MCF 10A (cell line): ENCODE measurements around the gene GATB. TPM values are rescaled to one million over a fixed set of nuclear protein-coding genes. Genes with fewer than 3 reads are reported as not detected.
A peak's percentile ranks its signal among the peaks of the same experiment; 100 is the strongest.

ENCODE experiments used
- BruUV-seq: library from RNA; stranded (reverse); fragments of 400-500 nt; replicated peaks from 2 replicates; lab custom pipeline; 2021; lab: Mats Ljungman, UMichigan
- CTCF ChIA-PET: fragments of 300-600 bp; sonication (Branson Sonifier 250); formaldehyde crosslinking; extraction: SDS; loops from one replicate; lab custom pipeline; 2021; ENCODE audit warnings: antibody characterized with exemption, inconsistent platforms; lab: Yijun Ruan, JAX
- POLR2A ChIA-PET: fragments of 300-600, 350-650 bp; sonication (Branson Sonifier 250); formaldehyde crosslinking; extraction: SDS; loops from one replicate; lab custom pipeline; 2020; ENCODE audit warnings: antibody characterized with exemption, inconsistent platforms; lab: Yijun Ruan, JAX
- DNase-seq: peaks from one replicate; pipeline ENCODE4 v3.0.0-alpha.2; 2018; ENCODE audit not compliant: unreplicated experiment
- H3K27ac Mint-ChIP-seq: one replicate; pipeline ENCODE4 v1.8.0; 2022; ENCODE audit warnings: mild to moderate bottlenecking, low read depth, mixed read lengths; ENCODE audit not compliant: unreplicated experiment
- H3K27me3 Mint-ChIP-seq: one replicate; pipeline ENCODE4 v1.8.0; 2022; ENCODE audit warnings: mixed read lengths; ENCODE audit not compliant: insufficient read depth, unreplicated experiment
- H3K36me3 Mint-ChIP-seq: one replicate; pipeline ENCODE4 v1.8.0; 2022; ENCODE audit warnings: mild to moderate bottlenecking, moderate library complexity, mixed read lengths; ENCODE audit not compliant: insufficient read depth, unreplicated experiment
- H3K4me1 Mint-ChIP-seq: one replicate; pipeline ENCODE4 v1.8.0; 2022; ENCODE audit warnings: mixed read lengths; ENCODE audit not compliant: insufficient read depth, unreplicated experiment
- H3K4me3 Mint-ChIP-seq: one replicate; pipeline ENCODE4 v1.8.0; 2022; ENCODE audit warnings: mild to moderate bottlenecking, moderate library complexity, mixed read lengths; ENCODE audit not compliant: unreplicated experiment
- H3K9me3 Mint-ChIP-seq: one replicate; pipeline ENCODE4 v1.8.0; 2022; ENCODE audit warnings: mixed read lengths; ENCODE audit not compliant: unreplicated experiment
- intact Hi-C: fragments of 100-400 bp; cut with micrococcal nuclease; formaldehyde crosslinking; loops from 2 replicates; pipeline ENCODE4 v1.14.1; 2022
- total RNA-seq: library from RNA; stranded (reverse); gene quantifications from 2 replicates; pipeline ENCODE4 v1.2.3, GENCODE V29; 2022
- TF ChIP-seq, protein P1 (sequence below): fragments of 200-600 bp; IDR thresholded peaks from one replicate; pipeline ENCODE4 v1.8.0; 2022; ENCODE audit warnings: antibody characterized with exemption, mild to moderate bottlenecking; ENCODE audit not compliant: unreplicated experiment

The GATB gene
- total RNA-seq, 1 experiment from 2014 or later: 17.8 TPM

DNA sequence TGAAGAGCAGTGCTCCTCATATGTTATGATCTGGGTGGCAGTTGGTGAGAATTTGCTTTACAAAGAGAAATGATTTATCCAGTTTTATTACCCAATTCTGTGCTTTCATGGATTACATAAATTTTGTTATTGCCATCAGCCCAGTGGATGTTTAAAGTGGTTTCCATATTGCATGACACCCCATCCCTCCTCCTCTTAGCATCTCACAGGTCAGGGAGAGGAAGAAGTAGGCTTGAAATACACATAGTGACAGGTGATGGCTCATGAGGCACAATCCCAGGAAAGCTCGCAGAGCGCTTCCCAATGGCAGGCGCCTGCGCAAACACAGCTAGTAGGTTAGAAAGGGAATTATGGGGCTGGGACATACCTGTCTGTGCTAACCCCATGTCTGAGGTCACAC is 47.7 kb upstream of the GATB start:
- H3K4me3 Mint-ChIP-seq: no peak overlapping the region
- no peak overlapping the region for H3K27ac Mint-ChIP-seq
- H3K9me3 Mint-ChIP-seq: no peaks in the 10 kb centered on the region
- TF ChIP-seq, protein P1, sequence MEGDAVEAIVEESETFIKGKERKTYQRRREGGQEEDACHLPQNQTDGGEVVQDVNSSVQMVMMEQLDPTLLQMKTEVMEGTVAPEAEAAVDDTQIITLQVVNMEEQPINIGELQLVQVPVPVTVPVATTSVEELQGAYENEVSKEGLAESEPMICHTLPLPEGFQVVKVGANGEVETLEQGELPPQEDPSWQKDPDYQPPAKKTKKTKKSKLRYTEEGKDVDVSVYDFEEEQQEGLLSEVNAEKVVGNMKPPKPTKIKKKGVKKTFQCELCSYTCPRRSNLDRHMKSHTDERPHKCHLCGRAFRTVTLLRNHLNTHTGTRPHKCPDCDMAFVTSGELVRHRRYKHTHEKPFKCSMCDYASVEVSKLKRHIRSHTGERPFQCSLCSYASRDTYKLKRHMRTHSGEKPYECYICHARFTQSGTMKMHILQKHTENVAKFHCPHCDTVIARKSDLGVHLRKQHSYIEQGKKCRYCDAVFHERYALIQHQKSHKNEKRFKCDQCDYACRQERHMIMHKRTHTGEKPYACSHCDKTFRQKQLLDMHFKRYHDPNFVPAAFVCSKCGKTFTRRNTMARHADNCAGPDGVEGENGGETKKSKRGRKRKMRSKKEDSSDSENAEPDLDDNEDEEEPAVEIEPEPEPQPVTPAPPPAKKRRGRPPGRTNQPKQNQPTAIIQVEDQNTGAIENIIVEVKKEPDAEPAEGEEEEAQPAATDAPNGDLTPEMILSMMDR: no peak
- BruUV-seq: no TSS peak
- no peaks in the 10 kb centered on the region for H3K27me3 Mint-ChIP-seq
- peaks cover 6% of the 10 kb centered on the region for H3K4me1 Mint-ChIP-seq
- intact Hi-C loops: no loop called here
- POLR2A ChIA-PET: no interaction called here
- DNase-seq: no peak
- peaks cover 5% of the 10 kb centered on the region for H3K36me3 Mint-ChIP-seq
- CTCF ChIA-PET: no interaction called here

DNA sequence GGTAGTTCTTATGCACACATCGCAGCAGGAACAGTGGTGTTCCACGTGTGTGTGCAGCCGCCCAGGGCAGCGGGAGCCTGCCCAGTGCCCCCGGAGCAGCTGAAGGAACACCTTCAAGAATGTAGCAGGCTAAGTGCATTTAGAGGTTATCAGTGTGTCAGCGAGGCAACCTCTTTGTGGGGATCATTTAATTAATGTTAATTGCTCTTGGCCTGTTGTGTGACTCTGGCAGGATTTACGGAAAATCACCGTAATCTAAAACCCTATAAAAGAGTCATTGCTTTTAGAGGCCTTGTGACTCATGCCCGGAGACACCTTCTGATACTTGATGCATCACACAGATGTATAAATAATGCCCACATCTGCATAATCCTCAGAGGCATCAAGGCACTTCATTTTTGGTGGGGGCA is 47.3 kb upstream of the GATB start:
- peaks cover 6% of the 10 kb centered on the region for H3K4me1 Mint-ChIP-seq
- no peaks in the 10 kb centered on the region for H3K9me3 Mint-ChIP-seq
- H3K36me3 Mint-ChIP-seq: peaks cover 5% of the 10 kb centered on the region
- POLR2A ChIA-PET: no interaction called here
- no peak overlapping the region for H3K27ac Mint-ChIP-seq
- H3K27me3 Mint-ChIP-seq: no peaks in the 10 kb centered on the region
- intact Hi-C loops: no loop called here
- CTCF ChIA-PET: no interaction called here
- no peak overlapping the region for H3K4me3 Mint-ChIP-seq
- TF ChIP-seq, protein P1: no peak
- no TSS peak for BruUV-seq
- peak; percentile 18 for DNase-seq

DNA sequence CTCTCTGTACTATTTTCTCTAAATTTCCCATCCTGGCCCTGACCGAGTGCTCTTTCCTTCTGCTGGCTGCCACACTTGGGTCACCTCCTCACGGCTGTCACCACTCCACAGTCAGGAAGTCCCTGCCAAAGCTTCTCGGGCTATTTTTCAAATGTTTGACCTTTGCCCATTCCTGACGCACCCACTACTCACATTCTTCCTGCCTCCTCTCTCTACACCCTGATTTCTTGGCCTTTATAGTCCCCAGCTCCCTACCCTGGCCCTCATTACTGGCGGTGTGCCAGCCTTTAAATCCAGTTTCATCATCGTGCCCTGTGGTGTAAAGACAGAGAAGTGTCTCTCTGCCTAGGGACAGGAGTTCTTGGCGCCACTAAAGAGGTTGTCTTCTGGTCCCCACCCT is 46.4 kb upstream of the GATB start:
- POLR2A ChIA-PET: interaction anchor here (0.6 kb wide), 1 partner anchor 438 kb away, joined by 3 read pairs; no protein-coding TSS in a partner anchor
- Mint-ChIP-seq H3K27ac (no peak overlapping the region), H3K4me3 (no peak overlapping the region), H3K27me3 (no peaks in the 10 kb centered on the region), H3K4me1 (peaks cover 6% of the 10 kb centered on the region), H3K36me3 (peaks cover 5% of the 10 kb centered on the region), H3K9me3 (no peaks in the 10 kb centered on the region)
- no peak for DNase-seq
- TF ChIP-seq, protein P1: no peak
- intact Hi-C loops: no loop called here
- BruUV-seq: no TSS peak
- CTCF ChIA-PET: interaction anchor here (0.6 to 0.9 kb wide), 2 partner anchors 97 to 1680 kb away, joined by 3 to 6 read pairs; no protein-coding TSS in a partner anchor

DNA sequence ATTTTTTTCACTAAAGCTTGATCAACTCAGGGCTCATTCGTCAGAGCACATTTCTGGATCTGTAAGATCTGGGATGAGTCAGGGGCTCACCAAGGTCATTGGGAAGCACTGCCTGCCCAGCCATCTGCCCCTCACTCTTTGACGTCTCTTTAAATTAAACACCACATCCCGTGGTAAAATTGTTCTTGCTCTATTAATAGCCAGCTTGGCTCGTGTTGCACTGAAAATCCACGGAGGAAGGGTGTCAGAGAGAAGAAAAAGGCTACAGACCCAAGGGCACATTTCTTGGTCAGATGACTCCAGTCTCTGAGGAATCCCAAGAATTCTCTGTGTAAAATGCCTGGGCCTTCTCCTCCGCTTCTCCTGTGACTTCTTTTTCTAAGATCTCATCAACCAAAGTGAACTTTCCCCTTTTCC is 45.7 kb upstream of the GATB start:
- peak; percentile 13 for DNase-seq
- Mint-ChIP-seq H3K36me3 (peaks cover 5% of the 10 kb centered on the region), H3K4me3 (no peak overlapping the region), H3K27me3 (no peaks in the 10 kb centered on the region), H3K27ac (no peak overlapping the region), H3K4me1 (peaks cover 6% of the 10 kb centered on the region), H3K9me3 (no peaks in the 10 kb centered on the region)
- ChIA-PET POLR2A (no interaction called here), CTCF (interaction anchor here (0.6 kb wide), 3 partner anchors 97 to 328 kb away, joined by 3 read pairs; no protein-coding TSS in a partner anchor)
- BruUV-seq: no TSS peak
- intact Hi-C loops: no loop called here
- TF ChIP-seq, protein P1: no peak
